Astrocyte (in vitro differentiated cells and primary cell): ENCODE results near the gene WASHC1. TPM values are rescaled to one million over a fixed set of nuclear protein-coding genes. Genes with fewer than 3 reads are reported as not detected.
"Not testable (repeated sequence)": the region's sequence is repeated elsewhere in the genome, so short reads cannot be mapped to it uniquely, and the experiment has no call there.

Experiments used
- DNase-seq: peaks from one replicate; pipeline ENCODE4 v3.0.0-alpha.2; 2010; ENCODE audit warnings: low read depth
- FAIRE-seq: peaks from 2 replicates; lab custom pipeline; 2011; peaks lifted over from hg19 to GRCh38; lab: Jason Lieb, UNC
- H2AFZ ChIP-seq: 2 replicates; pipeline ENCODE4 v1.6.0; 2012; ENCODE audit warnings: low read depth, low read length, inconsistent platforms
- H3K27ac ChIP-seq: 2 replicates; pipeline ENCODE4 v1.5.1; 2011; ENCODE audit warnings: low read depth, low read length, inconsistent platforms
- H3K27me3 ChIP-seq: 2 replicates; pipeline ENCODE4 v1.6.0; 2011; ENCODE audit warnings: low read length, inconsistent platforms; ENCODE audit not compliant: insufficient read depth
- H3K36me3 ChIP-seq: 2 replicates; pipeline ENCODE4 v1.5.1; 2011; ENCODE audit warnings: low read length, inconsistent platforms; ENCODE audit not compliant: insufficient read depth
- H3K4me1 ChIP-seq: 2 replicates; pipeline ENCODE4 v1.5.1; 2011; ENCODE audit warnings: low read length, inconsistent platforms; ENCODE audit not compliant: insufficient read depth
- H3K4me2 ChIP-seq: 2 replicates; pipeline ENCODE4 v1.6.0; 2012; ENCODE audit warnings: low read length, inconsistent platforms
- H3K4me3 ChIP-seq: 2 replicates; pipeline ENCODE4 v1.5.1; 2011; ENCODE audit warnings: low read depth, mild to moderate bottlenecking, low read length, inconsistent platforms; ENCODE audit not compliant: insufficient read depth
- H3K79me2 ChIP-seq: 2 replicates; pipeline ENCODE4 v1.6.0; 2012; ENCODE audit warnings: mild to moderate bottlenecking, low read length, inconsistent platforms; ENCODE audit not compliant: insufficient read depth
- H3K9ac ChIP-seq: 2 replicates; pipeline ENCODE4 v1.6.0; 2012; ENCODE audit warnings: mild to moderate bottlenecking, low read length, inconsistent platforms
- H3K9me3 ChIP-seq: 2 replicates; pipeline ENCODE4 v1.5.1; 2012; ENCODE audit warnings: low read depth, mild to moderate bottlenecking, low read length, inconsistent platforms; ENCODE audit not compliant: insufficient read depth
- H4K20me1 ChIP-seq: 2 replicates; pipeline ENCODE4 v1.6.0; 2012; ENCODE audit warnings: low read length, inconsistent platforms; ENCODE audit not compliant: insufficient read depth
- H3K27ac Mint-ChIP-seq: one replicate; pipeline ENCODE4 v1.8.0; 2021; ENCODE audit warnings: mild to moderate bottlenecking, mixed read lengths; ENCODE audit not compliant: unreplicated experiment
- H3K27me3 Mint-ChIP-seq: one replicate; pipeline ENCODE4 v1.8.0; 2021; ENCODE audit warnings: low read depth, mixed read lengths; ENCODE audit not compliant: unreplicated experiment
- H3K36me3 Mint-ChIP-seq: one replicate; pipeline ENCODE4 v1.8.0; 2021; ENCODE audit warnings: low read depth, mixed read lengths; ENCODE audit not compliant: unreplicated experiment
- H3K4me1 Mint-ChIP-seq: one replicate; pipeline ENCODE4 v1.8.0; 2021; ENCODE audit warnings: low read depth, mixed read lengths; ENCODE audit not compliant: unreplicated experiment
- H3K4me3 Mint-ChIP-seq: one replicate; pipeline ENCODE4 v1.8.0; 2021; ENCODE audit warnings: mild to moderate bottlenecking, moderate library complexity, mixed read lengths; ENCODE audit not compliant: unreplicated experiment
- H3K9me3 Mint-ChIP-seq: one replicate; pipeline ENCODE4 v1.8.0; 2021; ENCODE audit warnings: mild to moderate bottlenecking, mixed read lengths; ENCODE audit not compliant: unreplicated experiment
- total RNA-seq: library from RNA; stranded (reverse); gene quantifications from 2 replicates; pipeline ENCODE4 v1.2.1, GENCODE V29; 2021

Gene WASHC1
- total RNA-seq, 1 donor from 2014 or later: 13.2 TPM

GRCh38 chr9:63031-63629, 33.9 kb upstream of the WASHC1 start:
- H3K4me1 Mint-ChIP-seq, H4K20me1 ChIP-seq, H2AFZ ChIP-seq, H3K27me3 ChIP-seq, H3K36me3 ChIP-seq, H3K9me3 Mint-ChIP-seq, H3K9ac ChIP-seq, H3K79me2 ChIP-seq, H3K4me3 ChIP-seq, H3K27ac ChIP-seq, FAIRE-seq, H3K27ac Mint-ChIP-seq, H3K4me3 Mint-ChIP-seq, DNase-seq, H3K4me1 ChIP-seq, H3K27me3 Mint-ChIP-seq, H3K9me3 ChIP-seq, H3K36me3 Mint-ChIP-seq, H3K4me2 ChIP-seq: not testable (repeated sequence)

- not testable (repeated sequence) for H3K27me3 Mint-ChIP-seq, H3K27me3 ChIP-seq, H4K20me1 ChIP-seq, H3K27ac Mint-ChIP-seq, H3K9ac ChIP-seq, H3K36me3 ChIP-seq, H3K9me3 Mint-ChIP-seq, H3K36me3 Mint-ChIP-seq, H2AFZ ChIP-seq, H3K4me3 Mint-ChIP-seq, H3K9me3 ChIP-seq, H3K4me3 ChIP-seq, H3K79me2 ChIP-seq, FAIRE-seq, DNase-seq, H3K4me1 ChIP-seq, H3K27ac ChIP-seq, H3K4me2 ChIP-seq, H3K4me1 Mint-ChIP-seq
Observed at GRCh38 chr9:52678-53077, 23.4 kb upstream of the WASHC1 start.

- H3K27me3 ChIP-seq, H4K20me1 ChIP-seq, FAIRE-seq, H3K9ac ChIP-seq, H3K9me3 ChIP-seq, H3K27me3 Mint-ChIP-seq, H3K9me3 Mint-ChIP-seq, H3K4me1 Mint-ChIP-seq, H3K4me3 ChIP-seq, H3K4me3 Mint-ChIP-seq, H2AFZ ChIP-seq, H3K27ac Mint-ChIP-seq, H3K79me2 ChIP-seq, H3K36me3 Mint-ChIP-seq, H3K27ac ChIP-seq, DNase-seq, H3K36me3 ChIP-seq, H3K4me1 ChIP-seq, H3K4me2 ChIP-seq: not testable (repeated sequence)
Observed at GRCh38 chr9:48190-48842, 19.1 kb upstream of the WASHC1 start.

DNA sequence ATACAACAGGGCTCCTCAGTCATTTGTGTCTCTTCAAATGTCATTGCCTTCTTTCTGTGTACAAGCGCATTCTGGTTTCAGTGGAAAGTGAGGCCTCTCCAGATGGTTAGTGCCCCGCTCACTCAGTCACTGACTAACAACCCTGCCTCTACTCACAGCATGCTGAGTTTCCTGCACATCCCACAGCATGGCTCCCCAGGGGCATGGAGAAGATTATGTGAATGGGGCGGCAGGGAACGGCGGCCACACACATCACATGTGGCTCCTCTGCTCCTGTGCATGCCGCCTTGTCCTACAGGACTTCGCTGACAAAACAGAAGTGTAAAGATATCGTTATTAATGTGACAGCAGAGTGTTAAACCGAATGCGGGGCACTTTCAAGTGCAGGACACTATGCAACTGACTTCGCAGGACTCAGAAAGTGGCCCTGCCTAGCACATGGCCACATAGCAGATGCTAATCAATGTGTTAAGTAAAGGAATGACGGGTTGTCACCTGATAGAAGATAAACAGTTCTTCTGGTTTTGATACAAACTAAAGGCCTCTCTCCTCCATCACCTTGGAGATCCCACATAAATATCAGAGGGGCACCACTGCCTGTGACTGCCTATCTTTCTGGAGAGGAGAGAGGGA, 17.5 kb upstream of the WASHC1 start:
- not testable (repeated sequence) for H3K4me1 Mint-ChIP-seq, H3K27me3 ChIP-seq, DNase-seq, H3K27ac ChIP-seq, H3K9me3 ChIP-seq, H3K9me3 Mint-ChIP-seq, H3K4me1 ChIP-seq, H3K4me3 ChIP-seq, H3K4me2 ChIP-seq, FAIRE-seq, H3K27ac Mint-ChIP-seq, H3K79me2 ChIP-seq, H3K9ac ChIP-seq, H2AFZ ChIP-seq, H3K36me3 Mint-ChIP-seq, H3K36me3 ChIP-seq, H4K20me1 ChIP-seq, H3K4me3 Mint-ChIP-seq
- H3K27me3 Mint-ChIP-seq: peaks cover 11% of the 10 kb centered on the region

DNA sequence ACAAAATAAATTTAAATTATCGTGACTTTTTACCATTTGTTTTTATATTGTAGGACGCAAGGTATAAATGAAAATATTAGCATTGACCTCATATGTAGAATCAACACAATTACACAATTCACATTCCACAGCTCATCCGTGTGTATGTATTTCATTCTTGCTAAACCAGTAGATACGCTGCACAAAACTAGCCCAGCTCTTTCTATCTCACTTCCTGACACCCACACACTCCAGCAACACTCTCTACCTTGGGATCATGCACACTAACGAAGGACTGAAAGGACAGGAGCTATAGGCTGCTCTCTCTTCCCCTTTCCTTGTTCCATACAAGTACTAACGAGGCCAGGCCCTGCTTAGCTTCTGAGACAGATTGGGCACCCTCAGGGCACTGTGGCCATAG, 16.9 kb upstream of the WASHC1 start:
- H4K20me1 ChIP-seq, H3K4me2 ChIP-seq, H3K27ac ChIP-seq, H3K9me3 Mint-ChIP-seq, H3K36me3 ChIP-seq, H3K9me3 ChIP-seq, H2AFZ ChIP-seq, H3K79me2 ChIP-seq, H3K4me3 ChIP-seq, H3K9ac ChIP-seq, FAIRE-seq, H3K36me3 Mint-ChIP-seq, H3K27me3 ChIP-seq, H3K4me1 ChIP-seq, DNase-seq, H3K4me1 Mint-ChIP-seq, H3K27ac Mint-ChIP-seq, H3K4me3 Mint-ChIP-seq: not testable (repeated sequence)
- H3K27me3 Mint-ChIP-seq: peaks cover 13% of the 10 kb centered on the region
